Jurkat, Clone E6-1 (cell line): ENCODE results near the gene WLS.

Source experiments
- DNase-seq: peaks from one replicate; pipeline ENCODE4 v3.0.0-alpha.2; 2011; ENCODE audit warnings: low read depth, low spot score
- H3K4me3 ChIP-seq: 2 replicates; pipeline ENCODE4 v1.5.1; 2011; ENCODE audit warnings: mild to moderate bottlenecking, low read length, control low read depth, moderate library complexity

The WLS gene

GRCh38 chr1:68117416-68117815, 114.9 kb downstream of the WLS start:
- H3K4me3 ChIP-seq = no peak overlapping the region
- DNase-seq = no peak

GRCh38 chr1:68116643-68117235, 115.6 kb downstream of the WLS start:
- no peak overlapping the region for H3K4me3 ChIP-seq
- DNase-seq = peak; percentile 16

DNA sequence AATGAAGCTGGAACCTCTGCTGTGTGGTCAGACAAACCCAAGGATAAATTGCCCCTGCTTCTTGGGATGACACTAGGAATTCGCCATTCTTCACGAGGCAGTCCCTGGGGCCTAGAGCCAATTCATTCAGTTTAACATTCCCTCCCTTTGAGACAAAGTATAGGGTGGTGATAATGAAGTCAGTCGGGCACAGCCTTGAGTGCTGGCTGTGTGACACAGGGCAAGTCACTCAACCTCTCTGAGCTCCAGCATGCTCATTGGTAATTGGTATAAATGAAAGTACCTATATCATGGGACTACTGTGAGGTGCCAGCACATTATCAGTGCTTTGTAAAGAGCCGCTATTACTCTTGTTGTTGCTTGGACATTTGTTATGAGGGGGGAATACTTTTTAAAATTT, 117.0 kb downstream of the WLS start:
- H3K4me3 ChIP-seq = no peak overlapping the region
- DNase-seq = no peak

DNA sequence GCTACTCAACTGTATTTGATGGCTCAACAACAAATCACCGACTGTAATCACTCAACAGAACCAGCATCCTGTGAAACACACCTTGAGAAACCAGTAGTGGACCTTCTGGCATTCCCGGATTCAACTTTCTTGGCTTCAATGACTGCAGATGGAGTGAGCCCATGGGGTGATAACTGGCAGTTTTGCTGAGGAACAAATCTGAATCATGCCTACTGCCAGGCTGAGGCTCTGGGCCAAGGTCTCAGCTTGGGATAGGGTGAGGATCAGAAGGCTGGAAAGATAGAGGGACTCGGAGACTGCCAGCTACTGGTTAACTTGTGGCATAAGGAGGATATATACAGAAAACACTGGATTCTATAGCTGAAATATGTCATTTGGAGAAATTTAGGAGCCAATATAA, 118.4 kb downstream of the WLS start:
- H3K4me3 ChIP-seq = no peak overlapping the region
- no peak for DNase-seq

GRCh38 chr1:68112835-68113243, 119.5 kb downstream of the WLS start:
- no peak overlapping the region for H3K4me3 ChIP-seq
- DNase-seq = no peak

DNA sequence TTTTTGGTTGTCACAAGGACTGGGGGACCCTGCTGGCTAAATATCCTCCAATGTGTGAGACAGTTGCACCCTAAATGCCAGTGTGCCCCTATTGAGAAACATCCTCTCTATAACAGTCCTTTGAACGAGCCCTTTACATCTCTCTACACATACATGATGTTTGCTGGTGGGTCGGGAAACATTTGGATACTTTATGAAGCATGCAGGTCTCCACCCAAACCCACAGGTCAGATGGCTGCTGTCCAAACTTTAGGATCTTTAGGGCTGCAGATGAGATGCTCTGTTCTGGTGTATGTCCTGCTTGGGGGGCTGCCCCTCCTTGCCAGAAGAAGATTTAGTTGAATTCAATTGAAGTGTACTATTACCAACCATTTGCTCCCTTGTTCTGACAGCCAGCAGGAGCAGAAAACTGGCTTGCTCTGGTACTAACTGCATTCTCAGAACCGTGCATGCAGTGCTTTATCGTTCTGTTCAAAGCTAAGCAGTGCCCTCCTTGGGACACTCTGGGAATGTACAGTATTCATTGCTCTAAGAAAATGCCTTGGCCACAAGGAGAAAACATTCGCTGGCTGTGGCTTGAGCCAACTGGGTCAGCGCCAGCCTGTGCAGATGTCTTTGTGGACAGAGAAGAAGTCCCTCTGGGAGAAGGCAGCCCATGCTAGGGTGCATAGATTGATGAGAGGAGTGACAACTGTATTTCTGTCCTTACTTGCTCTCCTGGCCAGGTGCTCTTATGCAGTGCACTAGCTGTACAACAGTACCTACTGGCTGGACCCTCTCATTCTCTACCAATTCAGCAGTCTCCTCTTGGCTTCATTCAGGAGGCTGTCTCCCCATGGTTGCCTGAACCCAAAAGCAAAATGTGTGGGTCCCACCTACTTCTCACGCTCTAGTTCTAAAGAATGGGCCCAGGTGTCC, 120.5 kb downstream of the WLS start:
- DNase-seq = peak; percentile 10
- H3K4me3 ChIP-seq = no peak overlapping the region

- no peak overlapping the region for H3K4me3 ChIP-seq
- no peak for DNase-seq
These were observed 124.6 kb downstream of the WLS start for GRCh38 chr1:68107771-68108170.

DNA sequence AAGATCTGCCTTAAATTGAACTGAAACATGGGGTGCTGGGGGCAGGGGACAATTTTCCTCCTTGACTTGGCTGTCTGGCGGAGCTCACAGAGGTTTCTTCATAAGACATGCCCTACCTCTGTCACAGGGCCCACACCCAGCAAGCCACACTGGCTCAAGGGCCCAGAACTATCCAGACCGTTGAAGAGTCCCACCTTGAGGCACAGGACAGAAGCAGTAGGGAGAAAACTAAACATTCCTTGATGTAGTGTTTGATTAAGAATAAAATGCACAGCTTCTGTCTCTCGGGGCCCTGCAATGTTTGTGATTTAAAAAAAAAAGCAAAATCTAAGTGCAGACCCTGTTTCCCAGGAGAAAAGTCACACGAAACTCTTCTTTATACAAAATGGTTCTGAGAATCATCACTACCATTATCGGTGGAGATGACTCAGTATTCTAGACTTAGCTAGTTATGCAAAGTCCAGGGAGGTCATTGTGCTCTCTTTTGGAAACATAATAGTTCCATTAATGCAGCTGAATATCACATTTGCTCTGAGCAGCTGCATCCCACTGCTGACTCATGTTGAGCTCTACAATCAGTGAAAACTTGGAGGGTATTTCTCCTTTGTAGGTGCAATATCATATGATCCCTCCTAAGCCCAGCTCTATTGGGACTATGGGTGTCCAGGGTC, 128.3 kb downstream of the WLS start:
- no peak for DNase-seq
- H3K4me3 ChIP-seq = no peak overlapping the region

- no peak for DNase-seq
- no peak overlapping the region for H3K4me3 ChIP-seq
These were observed 129.2 kb downstream of the WLS start for GRCh38 chr1:68103011-68103545.

DNA sequence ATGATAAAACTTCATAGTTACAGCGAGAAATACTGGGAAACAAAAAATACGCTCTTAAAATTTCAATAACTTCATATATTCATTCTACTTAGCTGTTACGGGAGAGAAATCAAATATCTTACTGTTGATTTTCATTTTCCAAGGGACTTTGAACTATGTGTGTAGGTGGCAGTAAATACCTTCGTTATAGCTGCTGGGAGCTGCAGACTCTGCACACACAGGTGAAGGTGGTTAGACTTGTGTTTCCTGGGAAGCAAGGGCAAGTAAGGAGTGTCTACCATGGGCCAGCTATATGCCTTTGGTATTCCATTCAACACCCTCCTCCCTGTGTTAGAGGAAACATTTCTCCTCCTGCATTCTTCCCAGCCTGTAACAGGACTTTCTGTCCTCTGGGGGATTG, 130.5 kb downstream of the WLS start:
- no peak for DNase-seq
- no peak overlapping the region for H3K4me3 ChIP-seq

- DNase-seq = no peak
- no peak overlapping the region for H3K4me3 ChIP-seq
These were observed 131.8 kb downstream of the WLS start for GRCh38 chr1:68100571-68100970.

- no peak for DNase-seq
- no peak overlapping the region for H3K4me3 ChIP-seq
These were observed 138.6 kb downstream of the WLS start for GRCh38 chr1:68093737-68094136.

GRCh38 chr1:68087184-68087583, 145.1 kb downstream of the WLS start:
- DNase-seq = no peak
- no peak overlapping the region for H3K4me3 ChIP-seq

GRCh38 chr1:68085752-68086151, 146.6 kb downstream of the WLS start:
- no peak overlapping the region for H3K4me3 ChIP-seq

GRCh38 chr1:68083686-68084085, 148.6 kb downstream of the WLS start:
- no peak for DNase-seq
- H3K4me3 ChIP-seq = no peak overlapping the region

More at GRCh38 chr1:68085752-68086151, 146.6 kb downstream of the WLS start:
- no peak for DNase-seq

GRCh38 chr1:68081775-68082283, 150.5 kb downstream of the WLS start:
- DNase-seq = no peak
- no peak overlapping the region for H3K4me3 ChIP-seq

DNA sequence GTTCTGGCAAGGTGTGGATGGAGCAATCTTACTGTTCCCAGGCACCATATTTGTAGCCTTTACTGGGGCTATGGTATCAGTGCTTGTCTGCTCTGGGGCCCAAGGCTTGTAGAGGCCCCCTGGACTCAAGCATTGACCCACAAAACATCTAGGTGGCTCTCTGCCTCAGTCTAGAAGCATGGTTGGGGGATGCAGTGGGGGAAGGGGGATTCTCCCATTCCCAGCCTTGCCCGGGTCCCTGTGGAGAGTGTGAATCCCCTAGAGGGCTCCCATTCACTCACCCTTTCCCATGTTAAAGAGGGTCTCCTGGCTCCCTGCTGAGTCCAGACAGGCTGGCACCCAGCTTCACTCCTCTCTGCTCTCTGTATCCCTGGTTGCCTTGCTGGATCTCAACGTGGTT, 153.7 kb downstream of the WLS start:
- no peak for DNase-seq
- no peak overlapping the region for H3K4me3 ChIP-seq
